Endothelial cell of umbilical vein (primary cell): Measurements from ENCODE around the gene FES. TPM values are rescaled to one million over a fixed set of nuclear protein-coding genes. Genes with fewer than 3 reads are reported as not detected.

Experiments
- BruUV-seq: library from RNA; stranded (reverse); fragments of 400-500 nt; replicated peaks from 2 replicates; lab custom pipeline; 2021; lab: Mats Ljungman, UMichigan
- CTCF ChIA-PET: fragments of 300-600, 350-600 bp; sonication (Branson Sonifier 250); formaldehyde crosslinking; loops from one replicate; lab custom pipeline; 2021; ENCODE audit warnings: antibody characterized with exemption, inconsistent platforms; lab: Charles Lee
- POLR2A ChIA-PET: fragments of 300-600, 350-600 bp; sonication (Branson Sonifier 250); formaldehyde crosslinking; loops from one replicate; lab custom pipeline; 2021; ENCODE audit warnings: antibody characterized with exemption, inconsistent platforms; lab: Charles Lee
- DNase-seq: peaks from one replicate; pipeline ENCODE4 v3.0.0-alpha.2; 2011; ENCODE audit warnings: low read depth, low spot score
- FAIRE-seq: peaks from 2 replicates; lab custom pipeline; 2011; peaks lifted over from hg19 to GRCh38; lab: Jason Lieb, UNC
- H2AFZ ChIP-seq: 2 replicates; pipeline ENCODE4 v1.6.0; 2012; ENCODE audit warnings: low read depth, low read length, control low read depth, inconsistent platforms
- H3K27ac ChIP-seq: 2 replicates; pipeline ENCODE4 v1.5.1; 2011; ENCODE audit warnings: low read depth, mild to moderate bottlenecking, control low read depth, low read length, moderate library complexity; ENCODE audit not compliant: insufficient read depth
- H3K27me3 ChIP-seq, 2 experiments: 2 replicates each; pipeline versions ENCODE4 v1.6.0 to v1.6.1; 2011; ENCODE audit warnings: low read length in 2 of 2, mixed read lengths in 1 of 2; ENCODE audit not compliant: control insufficient read depth in 2 of 2, insufficient read depth in 2 of 2
- H3K36me3 ChIP-seq, 2 experiments: 2 replicates in 1 of 2; 3 replicates in 1 of 2; pipeline ENCODE4 v1.5.1; 2011; ENCODE audit warnings: low read length in 2 of 2, mild to moderate bottlenecking in 1 of 2, moderate library complexity in 1 of 2; ENCODE audit not compliant: control insufficient read depth in 2 of 2, insufficient read depth in 2 of 2; ENCODE audit errors: extremely low read depth in 1 of 2
- H3K4me1 ChIP-seq: 3 replicates; pipeline ENCODE4 v1.5.1; 2011; ENCODE audit warnings: mild to moderate bottlenecking, low read length; ENCODE audit not compliant: control insufficient read depth, insufficient read depth; ENCODE audit errors: extremely low read depth
- H3K4me2 ChIP-seq: 2 replicates; pipeline ENCODE4 v1.6.1; 2011; ENCODE audit warnings: low read length, control low read depth, mixed read lengths; ENCODE audit not compliant: insufficient read depth
- H3K4me3 ChIP-seq, 3 experiments: fragments of 200-600 bp in 1 of 3; sonication (generic), shearing (Covaris generic) in 1 of 3; replicated peaks in 1 of 3; 2 replicates each; pipeline ENCODE4 v1.5.1; 2011 to 2016; ENCODE audit warnings: control low read depth in 3 of 3, low read length in 3 of 3, mild to moderate bottlenecking in 2 of 3, inconsistent platforms in 1 of 3, low read depth in 1 of 3, moderate library complexity in 1 of 3; ENCODE audit not compliant: insufficient read depth in 1 of 3
- H3K79me2 ChIP-seq: 2 replicates; pipeline ENCODE4 v1.6.0; 2012; ENCODE audit warnings: low read length, inconsistent platforms; ENCODE audit not compliant: control insufficient read depth, insufficient read depth
- H3K9ac ChIP-seq: replicated peaks from 2 replicates; pipeline ENCODE3; 2011; ENCODE audit warnings: low read length, control low read depth; ENCODE audit not compliant: insufficient read depth; ENCODE audit errors: extremely low read depth
- H3K9me1 ChIP-seq: replicated peaks from 3 replicates; pipeline ENCODE4 v1.6.0; 2011; ENCODE audit warnings: mild to moderate bottlenecking, low read length; ENCODE audit not compliant: control insufficient read depth, insufficient read depth; ENCODE audit errors: extremely low read depth
- H3K9me3 ChIP-seq: replicated peaks from 2 replicates; pipeline ENCODE4 v1.5.1; 2012; ENCODE audit warnings: low read length, inconsistent platforms; ENCODE audit not compliant: control insufficient read depth, insufficient read depth
- H4K20me1 ChIP-seq: replicated peaks from 2 replicates; pipeline ENCODE3; 2011; ENCODE audit warnings: mild to moderate bottlenecking, low read length; ENCODE audit not compliant: control insufficient read depth, insufficient read depth; ENCODE audit errors: extremely low read depth
- EZH2 ChIP-seq: IDR thresholded peaks from 2 replicates; pipeline ENCODE4 v1.6.1; 2012; ENCODE audit warnings: borderline replicate concordance, low read depth, mild to moderate bottlenecking, moderate library complexity, low read length, inconsistent platforms; ENCODE audit not compliant: severe bottlenecking
- FOS ChIP-seq: IDR thresholded peaks from 2 replicates; pipeline ENCODE4 v1.6.1; 2011; ENCODE audit warnings: mild to moderate bottlenecking, low read length, moderate library complexity, borderline replicate concordance; ENCODE audit not compliant: insufficient read depth
- GATA2 ChIP-seq: IDR thresholded peaks from 2 replicates; pipeline ENCODE4 v1.7.0; 2011; ENCODE audit warnings: low read depth, mild to moderate bottlenecking, moderate library complexity, mixed read lengths, low read length; ENCODE audit not compliant: insufficient read length, insufficient read depth
- JUN ChIP-seq: IDR thresholded peaks from 2 replicates; pipeline ENCODE4 v1.6.1; 2011; ENCODE audit warnings: borderline replicate concordance, low read depth; ENCODE audit not compliant: insufficient read length, insufficient read depth
- MYC ChIP-seq: IDR thresholded peaks from one replicate; pipeline ENCODE4 v1.6.1; 2011; ENCODE audit warnings: mild to moderate bottlenecking, low read depth, low read length
- POLR2A ChIP-seq: IDR thresholded peaks from 2 replicates; pipeline ENCODE4 v1.6.1; 2012; ENCODE audit warnings: low read depth, mild to moderate bottlenecking, control low read depth, low read length
- POLR2AphosphoS5 ChIP-seq: IDR thresholded peaks from 2 replicates; pipeline ENCODE4 v1.6.1; 2012; ENCODE audit warnings: low read depth, mild to moderate bottlenecking, control low read depth, low read length, moderate library complexity; ENCODE audit not compliant: insufficient read depth
- dilution Hi-C: fragments of 300-500 bp; cut with MboI; formaldehyde crosslinking; loops from one replicate; pipeline ENCODE4 v1.15.0; 2019; ENCODE audit warnings: low sequenced_read_pairs; ENCODE audit not compliant: extremely low pct_ligation_motif_present
- intact Hi-C: fragments of 100-400 bp; cut with micrococcal nuclease; formaldehyde crosslinking; loops from one replicate; pipeline ENCODE4 v1.10.0; 2022
- polyA plus RNA-seq, 4 experiments: library from polyadenylated mRNA; depleted of rRNA in 3 of 4; stranded (reverse) in 3 of 4; unstranded in 1 of 4; fragments of >200 nt; gene quantifications; 2 replicates each; pipeline versions ENCODE4 v1.2.1 to v1.2.3, GENCODE V29; 2011 to 2012; ENCODE audit warnings: missing spikeins in 1 of 4
- total RNA-seq: library from RNA; stranded (reverse); gene quantifications from 2 replicates; pipeline ENCODE4 v1.2.3, GENCODE V29; 2021
- TF ChIP-seq, protein P1 (sequence below): IDR thresholded peaks from 2 replicates; pipeline ENCODE4 v1.6.1; 2011; ENCODE audit not compliant: insufficient read depth, insufficient read length
- TF ChIP-seq, protein P2 (sequence below), 2 donors: IDR thresholded peaks; 1 replicate in 1 of 2; 2 replicates in 1 of 2; pipeline ENCODE4 v1.5.1; 2011; ENCODE audit warnings: low read length in 2 of 2, mild to moderate bottlenecking in 2 of 2, moderate library complexity in 2 of 2, control low read depth in 1 of 2, inconsistent platforms in 1 of 2, low read depth in 1 of 2; ENCODE audit not compliant: insufficient read depth in 1 of 2; ENCODE audit errors: extremely low read depth in 1 of 2

FES gene
- total and polyA plus RNA-seq, 2 donors (not counting 3 experiments of a cell fraction or from before 2014, with no cell fraction given) = 41.5 to 58.1 TPM

DNA sequence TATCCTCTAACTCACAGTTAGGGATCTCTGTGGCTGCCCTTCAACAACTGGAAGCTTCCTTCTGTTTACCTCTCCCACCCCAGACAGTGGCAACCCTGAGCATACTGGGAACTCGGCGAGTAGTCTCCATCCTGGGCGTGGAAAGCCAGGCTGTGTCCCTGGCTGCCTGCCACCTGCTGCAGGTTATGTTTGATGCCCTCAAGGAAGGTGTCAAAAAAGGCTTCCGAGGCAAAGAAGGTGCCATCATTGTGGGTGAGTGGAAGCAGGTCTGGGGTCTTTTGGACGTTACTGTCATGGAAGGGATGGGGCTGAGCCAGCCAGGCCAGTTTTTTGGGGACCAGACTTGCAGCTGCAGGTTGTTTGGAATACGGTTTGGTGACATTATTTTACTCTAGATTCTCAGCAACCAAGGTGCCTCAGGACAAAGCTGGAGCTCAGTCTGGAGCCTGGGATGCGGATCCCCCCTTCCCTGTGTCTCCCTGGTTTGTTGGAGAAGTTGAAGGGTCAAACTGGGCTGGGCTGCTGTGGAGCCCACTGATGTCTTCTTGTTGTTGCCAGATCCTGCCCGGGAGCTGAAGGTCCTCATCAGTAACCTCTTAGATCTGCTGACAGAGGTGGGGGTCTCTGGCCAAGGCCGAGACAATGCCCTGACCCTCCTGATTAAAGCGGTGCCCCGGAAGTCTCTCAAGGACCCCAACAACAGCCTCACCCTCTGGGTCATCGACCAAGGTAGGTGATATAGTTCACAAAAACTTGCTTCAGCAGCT, 58.2 kb downstream of the FES start:
- TF ChIP-seq POLR2A = no peak
- TF ChIP-seq FOS = no peak
- TF ChIP-seq EZH2 = no peak
- no peak overlapping the region for H2AFZ ChIP-seq
- FAIRE-seq = no peak
- H4K20me1 ChIP-seq = no peaks in the 10 kb centered on the region
- H3K27me3 ChIP-seq = no peaks in the 10 kb centered on the region
- dilution Hi-C loops = no loop called here
- no TSS peak for BruUV-seq
- H3K9me3 ChIP-seq = no peaks in the 10 kb centered on the region
- H3K4me1 ChIP-seq = no peaks in the 10 kb centered on the region
- intact Hi-C loops = no loop called here
- H3K9ac ChIP-seq = no peak overlapping the region
- H3K36me3 ChIP-seq = peaks cover 25 to 56% of the 10 kb centered on the region in 2 experiments
- no peak overlapping the region for H3K4me3 ChIP-seq
- ChIA-PET CTCF (interaction anchor here (1.0 to 3.9 kb wide), 2 partner anchors 7 to 14 kb away, joined by 3 to 13 read pairs; partner anchors contain the start of gene UNC45A), POLR2A (no interaction called here)
- no peak overlapping the region for H3K4me2 ChIP-seq
- no peaks in the 10 kb centered on the region for H3K9me1 ChIP-seq
- DNase-seq = no peak
- no peaks in the 10 kb centered on the region for H3K79me2 ChIP-seq
- H3K27ac ChIP-seq = no peak overlapping the region

DNA sequence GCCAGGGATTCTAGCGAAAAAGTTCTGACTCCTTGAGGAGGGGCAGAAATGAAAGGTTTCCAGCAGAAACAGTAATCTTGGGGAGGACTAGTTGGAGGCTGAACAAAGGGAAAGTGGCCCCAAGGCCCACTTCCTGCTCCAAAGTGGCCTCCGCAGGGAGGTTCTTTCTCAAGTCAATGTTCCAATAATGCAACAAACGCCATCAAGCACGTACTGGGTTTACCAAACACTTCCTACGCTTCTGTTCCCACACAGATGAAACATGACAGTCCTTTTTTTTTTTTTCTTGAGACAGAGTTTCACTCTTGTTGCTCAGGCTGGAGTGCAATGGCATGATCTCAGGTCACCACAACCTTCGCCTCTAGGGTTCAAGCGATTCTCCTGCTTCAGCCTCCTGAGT, 60.8 kb downstream of the FES start:
- Histone ChIP-seq H2AFZ (no peak overlapping the region), H3K4me2 (no peak overlapping the region), H3K4me3 (no peak overlapping the region), H3K9me3 (no peaks in the 10 kb centered on the region), H3K27me3 (no peaks in the 10 kb centered on the region), H4K20me1 (no peaks in the 10 kb centered on the region), H3K27ac (no peak overlapping the region), H3K36me3 (peaks cover 21 to 64% of the 10 kb centered on the region in 2 experiments), H3K9ac (no peak overlapping the region), H3K4me1 (peaks cover 10% of the 10 kb centered on the region), H3K79me2 (no peaks in the 10 kb centered on the region), H3K9me1 (no peaks in the 10 kb centered on the region)
- TF ChIP-seq FOS (no peak), EZH2 (no peak), GATA2 (no peak), POLR2A (no peak), MYC (no peak), JUN (no peak), POLR2AphosphoS5 (no peak)
- TF ChIP-seq, protein P1, sequence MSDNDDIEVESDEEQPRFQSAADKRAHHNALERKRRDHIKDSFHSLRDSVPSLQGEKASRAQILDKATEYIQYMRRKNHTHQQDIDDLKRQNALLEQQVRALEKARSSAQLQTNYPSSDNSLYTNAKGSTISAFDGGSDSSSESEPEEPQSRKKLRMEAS = no peak
- TF ChIP-seq, protein P2, sequence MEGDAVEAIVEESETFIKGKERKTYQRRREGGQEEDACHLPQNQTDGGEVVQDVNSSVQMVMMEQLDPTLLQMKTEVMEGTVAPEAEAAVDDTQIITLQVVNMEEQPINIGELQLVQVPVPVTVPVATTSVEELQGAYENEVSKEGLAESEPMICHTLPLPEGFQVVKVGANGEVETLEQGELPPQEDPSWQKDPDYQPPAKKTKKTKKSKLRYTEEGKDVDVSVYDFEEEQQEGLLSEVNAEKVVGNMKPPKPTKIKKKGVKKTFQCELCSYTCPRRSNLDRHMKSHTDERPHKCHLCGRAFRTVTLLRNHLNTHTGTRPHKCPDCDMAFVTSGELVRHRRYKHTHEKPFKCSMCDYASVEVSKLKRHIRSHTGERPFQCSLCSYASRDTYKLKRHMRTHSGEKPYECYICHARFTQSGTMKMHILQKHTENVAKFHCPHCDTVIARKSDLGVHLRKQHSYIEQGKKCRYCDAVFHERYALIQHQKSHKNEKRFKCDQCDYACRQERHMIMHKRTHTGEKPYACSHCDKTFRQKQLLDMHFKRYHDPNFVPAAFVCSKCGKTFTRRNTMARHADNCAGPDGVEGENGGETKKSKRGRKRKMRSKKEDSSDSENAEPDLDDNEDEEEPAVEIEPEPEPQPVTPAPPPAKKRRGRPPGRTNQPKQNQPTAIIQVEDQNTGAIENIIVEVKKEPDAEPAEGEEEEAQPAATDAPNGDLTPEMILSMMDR (IDR thresholded peaks at IDR 0.05; ENCODE audit: extremely low read depth in 1 of 2, insufficient read depth in 1 of 2, low read depth in 1 of 2, low read length in 2 of 2) = no peak
- dilution Hi-C loops = no loop called here
- POLR2A ChIA-PET = no interaction called here
- no peak for FAIRE-seq
- no peak for DNase-seq
- intact Hi-C loops = no loop called here
- CTCF ChIA-PET = interaction anchor here (1.2 kb wide), 1 partner anchor 12 kb away, joined by 5 read pairs; no protein-coding TSS in a partner anchor
- no TSS peak for BruUV-seq
